SJCRH30 (cell line): ENCODE results near the gene TBC1D9B. TPM values are rescaled to one million over a fixed set of nuclear protein-coding genes. Genes with fewer than 3 reads are reported as not detected.
"Not testable (repeated sequence)": the region's sequence is repeated elsewhere in the genome, so short reads cannot be mapped to it uniquely, and the experiment has no call there.

Experiments used
- DNase-seq, 2 experiments: peaks; one replicate each; pipeline ENCODE4 v3.0.0-alpha.2; 2015 to 2020
- H3K27ac ChIP-seq: fragments of 250-450 bp; sonication (Bioruptor Pico); 2 replicates; pipeline ENCODE4 v1.5.1; 2020; ENCODE audit warnings: mild to moderate bottlenecking, moderate library complexity
- H3K27me3 ChIP-seq: fragments of 250-450 bp; sonication (Bioruptor Pico); 2 replicates; pipeline ENCODE4 v1.5.1; 2020; ENCODE audit warnings: mild to moderate bottlenecking, moderate library complexity
- H3K36me3 ChIP-seq: fragments of 250-450 bp; sonication (Bioruptor Pico); 2 replicates; pipeline ENCODE4 v1.5.1; 2020; ENCODE audit warnings: mild to moderate bottlenecking, moderate library complexity
- H3K4me1 ChIP-seq: fragments of 250-450 bp; sonication (Bioruptor Pico); 2 replicates; pipeline ENCODE4 v1.5.1; 2020; ENCODE audit warnings: mild to moderate bottlenecking, moderate library complexity
- H3K4me3 ChIP-seq: fragments of 250-450 bp; sonication (Bioruptor Pico); 2 replicates; pipeline ENCODE4 v1.5.1; 2020; ENCODE audit warnings: mild to moderate bottlenecking, moderate library complexity
- H3K9me3 ChIP-seq: fragments of 250-450 bp; sonication (Bioruptor Pico); replicated peaks from 2 replicates; pipeline ENCODE4 v1.5.1; 2020; ENCODE audit warnings: mild to moderate bottlenecking, moderate library complexity
- total RNA-seq: library from RNA; depleted of rRNA; stranded (reverse); fragments of >200 nt; shearing (Covaris generic); gene quantifications from 2 replicates; pipeline ENCODE4 v1.2.3, GENCODE V29; 2014

TBC1D9B gene
- total RNA-seq, 1 experiment from 2014 or later = 37.0 TPM

DNA sequence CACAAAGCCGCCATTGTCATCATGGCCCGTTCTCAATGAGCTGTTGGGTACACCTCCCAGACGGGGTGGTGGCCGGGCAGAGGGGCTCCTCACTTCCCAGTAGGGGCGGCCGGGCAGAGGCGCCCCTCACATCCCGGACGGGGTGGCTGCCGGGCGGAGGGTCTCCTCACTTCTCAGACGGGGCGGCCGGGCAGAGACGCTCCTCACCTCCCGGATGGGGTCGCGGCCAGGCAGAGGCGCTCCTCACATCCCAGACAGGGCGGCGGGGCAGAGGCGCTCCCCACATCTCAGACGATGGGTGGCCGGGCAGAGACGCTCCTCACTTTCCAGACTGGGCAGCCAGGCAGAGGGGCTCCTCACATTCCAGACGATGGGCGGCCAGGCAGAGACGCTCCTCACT, 72.8 kb downstream of the TBC1D9B start:
- H3K36me3 ChIP-seq = peaks cover 66% of the 10 kb centered on the region
- not testable (repeated sequence) for H3K27ac ChIP-seq

DNA sequence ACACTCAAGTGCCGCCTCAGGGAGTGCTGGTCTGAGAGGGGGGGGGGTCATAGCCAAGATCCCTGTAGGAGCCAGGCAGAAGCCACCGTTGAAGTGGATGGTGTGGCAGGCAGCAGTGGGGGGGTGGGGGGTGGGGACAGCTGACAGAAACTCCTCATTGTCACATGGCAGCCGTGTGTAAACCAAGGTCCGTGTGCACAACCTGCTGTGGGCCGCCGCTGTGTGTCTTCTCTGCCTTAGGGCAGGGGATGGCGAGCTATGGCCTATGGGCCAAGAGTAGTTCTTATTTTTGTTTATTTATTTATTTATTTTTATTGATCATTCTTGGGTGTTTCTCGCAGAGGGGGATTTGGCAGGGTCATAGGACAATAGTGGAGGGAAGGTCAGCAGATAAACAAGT, 73.6 kb downstream of the TBC1D9B start:
- Histone ChIP-seq H3K9me3 (no peaks in the 10 kb centered on the region; the same call in 1 of the 2 replicates), H3K4me1 (no peaks in the 10 kb centered on the region), H3K36me3 (peaks cover 72% of the 10 kb centered on the region), H3K27me3 (no peaks in the 10 kb centered on the region), H3K27ac (no peak overlapping the region), H3K4me3 (no peak overlapping the region)
- no peak for DNase-seq

More for the DNA sequence above, 72.8 kb downstream of the TBC1D9B start:
- H3K4me1 ChIP-seq, H3K4me3 ChIP-seq, DNase-seq, H3K9me3 ChIP-seq, H3K27me3 ChIP-seq: not testable (repeated sequence)

GRCh38 chr5:179833709-179834070, 74.0 kb downstream of the TBC1D9B start:
- Histone ChIP-seq H3K27me3 (no peaks in the 10 kb centered on the region), H3K4me1 (no peaks in the 10 kb centered on the region), H3K36me3 (peaks cover 75% of the 10 kb centered on the region), H3K27ac (no peak overlapping the region), H3K4me3 (no peak overlapping the region), H3K9me3 (no peaks in the 10 kb centered on the region; the same call in 1 of the 2 replicates)
- no peak for DNase-seq

- Histone ChIP-seq H3K9me3 (no peaks in the 10 kb centered on the region; the same call in 1 of the 2 replicates), H3K4me3 (no peak overlapping the region), H3K4me1 (no peaks in the 10 kb centered on the region), H3K27ac (no peak overlapping the region), H3K36me3 (peaks cover 74% of the 10 kb centered on the region), H3K27me3 (no peaks in the 10 kb centered on the region)
- DNase-seq = no peak
Measured at GRCh38 chr5:179833056-179833708, 74.5 kb downstream of the TBC1D9B start.

DNA sequence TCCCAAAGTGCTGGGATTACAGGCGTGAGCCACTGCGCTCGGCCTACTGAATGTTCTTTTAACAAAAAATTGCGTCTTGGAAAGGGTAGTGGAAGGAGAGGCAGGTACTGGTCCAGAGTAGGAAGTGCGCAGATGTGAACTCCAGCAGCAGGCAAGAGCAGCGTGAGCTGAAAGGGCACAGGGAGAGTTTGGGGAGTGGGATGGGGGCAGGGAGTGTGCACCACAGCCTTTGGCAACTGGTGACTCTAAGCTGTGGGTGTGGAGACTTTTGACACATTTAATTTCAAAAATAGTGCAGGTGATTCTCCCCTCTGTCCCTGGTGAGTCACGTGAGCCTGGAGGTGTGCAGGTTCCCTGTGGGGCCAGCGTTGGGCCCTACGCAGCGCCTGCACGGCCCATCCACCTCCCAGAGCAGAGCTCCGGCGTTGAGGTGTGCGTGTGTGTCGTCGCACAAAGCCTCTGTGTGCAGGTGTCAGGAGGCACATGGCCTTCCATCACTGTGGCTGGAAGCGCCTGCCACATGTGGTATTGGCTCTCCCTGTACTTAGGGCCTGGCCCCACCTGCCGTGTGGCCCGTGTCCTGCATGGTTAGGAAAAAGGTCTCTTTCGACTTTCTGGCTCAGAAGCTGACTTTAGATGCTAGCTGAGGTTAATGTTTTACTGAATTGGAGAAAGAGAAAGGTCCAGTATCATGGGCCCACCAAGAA, 75.5 kb downstream of the TBC1D9B start:
- H3K4me1 ChIP-seq = no peaks in the 10 kb centered on the region
- H3K27me3 ChIP-seq = no peaks in the 10 kb centered on the region
- DNase-seq = no peak
- H3K36me3 ChIP-seq = peaks cover 74% of the 10 kb centered on the region
- no peak overlapping the region for H3K4me3 ChIP-seq
- no peak overlapping the region for H3K27ac ChIP-seq
- H3K9me3 ChIP-seq = no peaks in the 10 kb centered on the region; the same call in 1 of the 2 replicates

DNA sequence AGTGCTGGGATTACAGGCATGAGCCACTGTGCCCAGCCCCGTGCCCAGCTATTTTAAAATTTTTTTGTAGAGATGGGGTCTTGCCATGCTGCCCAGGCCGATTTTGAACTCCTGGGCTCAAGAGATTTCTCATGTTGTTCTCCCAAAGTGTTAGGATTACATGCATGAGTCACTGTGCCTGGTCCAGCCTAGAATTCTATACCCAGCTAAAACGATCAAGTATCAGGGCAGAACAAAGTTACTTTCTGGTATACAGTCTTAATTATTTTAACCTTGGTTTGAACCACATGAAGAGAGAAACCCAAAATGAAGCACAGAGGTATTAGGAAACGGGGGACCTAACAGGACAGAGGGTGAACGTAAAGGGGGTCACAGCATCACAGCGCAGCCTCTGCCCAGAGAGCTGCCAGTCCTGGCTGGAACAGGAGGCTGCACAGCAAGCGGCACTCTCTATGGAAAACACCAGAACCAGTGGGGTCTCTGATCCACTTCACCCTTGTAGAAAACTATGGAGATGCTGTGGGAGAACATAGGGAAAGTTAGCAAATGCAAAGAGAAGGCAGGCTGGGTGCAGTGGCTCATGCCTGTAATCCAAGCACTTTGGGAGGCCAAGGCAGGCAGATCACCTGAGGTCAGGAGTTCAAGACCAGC, 76.8 kb downstream of the TBC1D9B start:
- Histone ChIP-seq H3K4me3 (no peak overlapping the region), H3K9me3 (no peaks in the 10 kb centered on the region; the same call in 1 of the 2 replicates), H3K27ac (no peak overlapping the region), H3K27me3 (no peaks in the 10 kb centered on the region), H3K36me3 (peaks cover 72% of the 10 kb centered on the region), H3K4me1 (no peaks in the 10 kb centered on the region)
- no peak for DNase-seq

- Histone ChIP-seq H3K4me3 (no peak overlapping the region), H3K9me3 (no peaks in the 10 kb centered on the region; the same call in 1 of the 2 replicates), H3K36me3 (peaks cover 81% of the 10 kb centered on the region), H3K4me1 (no peaks in the 10 kb centered on the region), H3K27me3 (no peaks in the 10 kb centered on the region), H3K27ac (no peak overlapping the region)
- DNase-seq = no peak
Measured at GRCh38 chr5:179829732-179830435, 77.8 kb downstream of the TBC1D9B start.

DNA sequence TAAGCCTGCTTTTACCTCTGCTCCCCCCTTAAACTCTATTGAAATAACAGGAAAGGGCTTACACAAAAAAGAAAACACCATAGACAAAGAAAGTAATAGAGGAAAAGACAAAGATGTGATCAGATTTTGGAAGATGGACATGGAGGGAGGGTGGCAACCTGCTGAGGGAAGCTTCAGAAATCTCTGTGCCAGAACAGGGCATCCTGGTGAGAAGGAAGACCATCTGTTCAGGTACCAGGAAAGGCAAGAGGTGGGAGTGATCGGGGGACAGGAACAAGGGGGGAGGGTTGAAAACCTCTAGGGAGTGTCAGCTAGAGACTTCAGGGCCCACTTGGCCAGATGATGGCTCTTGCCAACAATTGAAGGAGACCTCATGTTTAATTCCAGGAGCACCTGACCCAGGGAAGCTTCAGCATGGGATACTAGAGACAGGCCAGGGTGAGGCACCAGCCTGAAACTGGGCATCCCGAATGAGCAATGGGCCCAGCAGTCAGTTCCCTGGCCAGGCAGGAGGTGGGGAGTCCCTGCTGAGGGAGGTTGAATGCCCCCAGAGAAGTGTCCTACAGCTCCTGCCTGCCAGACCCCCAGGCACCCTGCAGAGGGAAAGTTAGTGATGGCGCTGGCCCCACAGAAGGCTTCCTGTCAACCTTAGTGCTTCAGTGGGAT, 78.8 kb downstream of the TBC1D9B start:
- no peaks in the 10 kb centered on the region for H3K27me3 ChIP-seq
- no peaks in the 10 kb centered on the region; the same call in 1 of the 2 replicates for H3K9me3 ChIP-seq
- DNase-seq = no peak
- H3K4me3 ChIP-seq = no peak overlapping the region
- H3K36me3 ChIP-seq = peaks cover 89% of the 10 kb centered on the region
- no peak overlapping the region for H3K27ac ChIP-seq
- no peaks in the 10 kb centered on the region for H3K4me1 ChIP-seq

DNA sequence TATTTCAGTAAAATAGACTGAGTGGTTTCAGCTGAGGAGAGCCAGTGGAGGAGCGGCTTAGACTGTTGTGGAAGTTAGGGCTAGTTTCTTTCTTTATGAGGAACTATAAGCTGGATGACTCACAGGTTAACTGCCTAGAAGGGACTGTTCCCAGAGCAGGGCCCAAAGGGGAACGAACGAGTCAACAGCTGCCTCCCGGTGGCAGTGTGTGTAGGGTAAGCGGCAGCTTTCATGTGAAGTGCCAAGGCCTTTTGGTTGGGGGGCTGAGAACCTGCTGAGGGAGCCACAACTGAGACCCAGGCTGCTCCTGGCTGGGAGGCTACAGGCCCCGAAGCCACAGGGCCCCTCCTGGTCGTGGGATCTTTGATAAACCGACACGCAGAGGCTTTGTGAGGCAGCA, 80.0 kb downstream of the TBC1D9B start:
- Histone ChIP-seq H3K36me3 (peaks cover 81% of the 10 kb centered on the region), H3K27me3 (no peaks in the 10 kb centered on the region), H3K4me1 (no peaks in the 10 kb centered on the region), H3K27ac (no peak overlapping the region), H3K9me3 (no peaks in the 10 kb centered on the region; the same call in 1 of the 2 replicates), H3K4me3 (no peak overlapping the region)
- DNase-seq = no peak

DNA sequence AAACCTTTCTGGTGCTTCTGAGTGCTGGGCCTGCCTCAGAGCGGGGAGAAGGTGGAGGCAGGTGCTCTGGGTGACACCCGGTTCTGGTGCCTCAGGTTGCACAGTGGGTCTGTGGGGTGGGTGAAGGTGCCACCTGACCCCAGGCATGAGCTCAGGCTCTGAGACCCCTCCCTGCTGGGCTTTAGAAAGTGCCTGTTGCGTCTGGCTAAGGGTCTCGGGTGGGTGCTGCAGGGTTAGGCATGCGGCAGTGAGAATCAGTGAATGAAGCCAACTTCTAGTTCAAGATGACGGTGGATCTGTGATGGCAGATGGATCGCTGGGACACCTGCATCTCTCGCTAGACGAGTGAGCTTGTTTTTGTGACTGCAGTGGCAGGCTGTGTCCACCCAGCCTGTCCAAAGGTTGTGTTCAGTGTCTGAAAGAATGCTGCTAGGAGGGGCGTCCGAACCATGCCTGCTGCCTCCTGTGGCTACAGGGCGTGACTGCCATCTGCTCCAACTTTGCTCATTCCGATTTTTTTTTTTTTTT, 82.0 kb downstream of the TBC1D9B start:
- no peak overlapping the region for H3K4me3 ChIP-seq
- peaks cover 7% of the 10 kb centered on the region for H3K4me1 ChIP-seq
- DNase-seq = no peak
- no peaks in the 10 kb centered on the region for H3K27me3 ChIP-seq
- no peaks in the 10 kb centered on the region; the same call in 1 of the 2 replicates for H3K9me3 ChIP-seq
- no peak overlapping the region for H3K27ac ChIP-seq
- H3K36me3 ChIP-seq = peaks cover 63% of the 10 kb centered on the region

GRCh38 chr5:179824745-179825112, 83.0 kb downstream of the TBC1D9B start:
- no peak for DNase-seq
- no peaks in the 10 kb centered on the region for H3K27me3 ChIP-seq
- H3K4me1 ChIP-seq = peaks cover 14% of the 10 kb centered on the region
- H3K4me3 ChIP-seq = no peak overlapping the region
- no peaks in the 10 kb centered on the region for H3K9me3 ChIP-seq
- peaks cover 53% of the 10 kb centered on the region for H3K36me3 ChIP-seq
- no peak overlapping the region for H3K27ac ChIP-seq

DNA sequence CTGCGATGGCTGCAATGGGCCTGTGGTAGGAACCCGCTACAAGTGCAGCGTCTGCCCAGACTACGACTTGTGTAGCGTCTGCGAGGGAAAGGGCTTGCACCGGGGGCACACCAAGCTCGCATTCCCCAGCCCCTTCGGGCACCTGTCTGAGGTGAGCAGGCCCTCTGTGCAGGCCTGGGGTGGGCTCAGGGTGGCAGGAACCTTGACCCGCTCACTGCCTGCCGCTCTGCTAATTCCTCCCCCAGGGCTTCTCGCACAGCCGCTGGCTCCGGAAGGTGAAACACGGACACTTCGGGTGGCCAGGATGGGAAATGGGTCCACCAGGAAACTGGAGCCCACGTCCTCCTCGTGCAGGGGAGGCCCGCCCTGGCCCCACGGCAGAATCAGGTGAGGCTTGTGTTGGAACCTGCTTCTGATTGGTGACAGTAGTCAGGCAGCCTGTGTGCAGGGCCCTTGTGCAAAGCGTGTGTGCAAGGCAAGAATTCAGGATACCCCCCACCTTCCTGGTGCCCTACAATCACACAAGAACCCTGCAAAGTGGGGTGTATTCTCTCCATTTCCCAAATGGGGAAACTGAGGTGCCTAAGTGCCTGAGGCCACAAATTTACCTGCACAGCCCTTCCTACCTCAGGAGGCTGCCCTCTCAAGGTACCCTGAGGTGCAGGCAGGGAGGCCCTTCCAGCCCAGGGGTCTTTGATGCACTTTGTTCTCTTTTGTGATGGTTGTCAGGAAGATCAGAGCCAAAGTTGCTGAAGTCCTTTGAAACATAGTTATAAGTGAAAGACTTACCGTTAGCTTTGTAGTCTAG, 83.6 kb downstream of the TBC1D9B start:
- Histone ChIP-seq H3K4me3 (no peak overlapping the region), H3K27ac (no peak overlapping the region), H3K4me1 (peaks cover 17% of the 10 kb centered on the region), H3K27me3 (no peaks in the 10 kb centered on the region), H3K9me3 (no peaks in the 10 kb centered on the region), H3K36me3 (peaks cover 49% of the 10 kb centered on the region)
- no peak for DNase-seq

DNA sequence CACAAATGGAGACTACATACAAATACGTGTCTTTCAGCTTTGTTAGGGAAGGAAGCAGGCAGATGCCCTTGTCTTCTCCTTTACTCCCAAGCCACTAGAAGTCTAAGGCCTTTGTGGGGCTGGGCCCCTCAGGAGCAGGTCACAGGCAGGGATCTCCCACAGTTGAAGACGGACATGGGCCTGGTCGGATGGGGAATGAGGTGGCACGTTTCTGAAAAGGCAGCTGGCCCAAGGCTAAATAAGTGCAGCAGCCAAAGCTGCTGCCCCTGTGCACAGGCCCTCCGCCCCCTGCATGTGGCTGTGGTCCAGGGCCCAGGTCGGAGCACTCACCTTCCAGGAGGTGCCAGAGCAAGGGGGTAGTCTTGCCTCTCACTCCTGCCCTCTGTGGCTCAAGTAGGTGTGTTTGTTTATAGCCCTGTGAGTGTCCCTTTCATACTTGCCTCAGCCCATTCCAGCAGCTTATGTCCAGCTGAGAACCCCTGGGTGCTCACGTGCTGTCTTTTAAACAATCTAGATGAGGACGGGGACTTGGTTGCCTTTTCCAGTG, 85.2 kb downstream of the TBC1D9B start:
- H3K4me1 ChIP-seq = peaks cover 25% of the 10 kb centered on the region
- H3K9me3 ChIP-seq = no peaks in the 10 kb centered on the region
- no peak for DNase-seq
- H3K36me3 ChIP-seq = peaks cover 35% of the 10 kb centered on the region
- H3K27me3 ChIP-seq = no peaks in the 10 kb centered on the region
- no peak overlapping the region for H3K4me3 ChIP-seq
- H3K27ac ChIP-seq = no peak overlapping the region
